Fibroblast of skin of abdomen (primary cell): ENCODE measurements around the gene DGKG.

Experiments
- DNase-seq: peaks from one replicate; pipeline ENCODE4 v3.0.0-alpha.2; 2013

The DGKG gene

GRCh38 chr3:186273586-186273985 is 88.4 kb downstream of the DGKG start:
- no peak for DNase-seq

GRCh38 chr3:186270701-186271100 is 91.3 kb downstream of the DGKG start:
- no peak for DNase-seq

- peak; percentile 31 for DNase-seq
Measured at GRCh38 chr3:186268616-186269448, 93.2 kb downstream of the DGKG start.

GRCh38 chr3:186267758-186268157 is 94.3 kb downstream of the DGKG start:
- no peak for DNase-seq

DNA sequence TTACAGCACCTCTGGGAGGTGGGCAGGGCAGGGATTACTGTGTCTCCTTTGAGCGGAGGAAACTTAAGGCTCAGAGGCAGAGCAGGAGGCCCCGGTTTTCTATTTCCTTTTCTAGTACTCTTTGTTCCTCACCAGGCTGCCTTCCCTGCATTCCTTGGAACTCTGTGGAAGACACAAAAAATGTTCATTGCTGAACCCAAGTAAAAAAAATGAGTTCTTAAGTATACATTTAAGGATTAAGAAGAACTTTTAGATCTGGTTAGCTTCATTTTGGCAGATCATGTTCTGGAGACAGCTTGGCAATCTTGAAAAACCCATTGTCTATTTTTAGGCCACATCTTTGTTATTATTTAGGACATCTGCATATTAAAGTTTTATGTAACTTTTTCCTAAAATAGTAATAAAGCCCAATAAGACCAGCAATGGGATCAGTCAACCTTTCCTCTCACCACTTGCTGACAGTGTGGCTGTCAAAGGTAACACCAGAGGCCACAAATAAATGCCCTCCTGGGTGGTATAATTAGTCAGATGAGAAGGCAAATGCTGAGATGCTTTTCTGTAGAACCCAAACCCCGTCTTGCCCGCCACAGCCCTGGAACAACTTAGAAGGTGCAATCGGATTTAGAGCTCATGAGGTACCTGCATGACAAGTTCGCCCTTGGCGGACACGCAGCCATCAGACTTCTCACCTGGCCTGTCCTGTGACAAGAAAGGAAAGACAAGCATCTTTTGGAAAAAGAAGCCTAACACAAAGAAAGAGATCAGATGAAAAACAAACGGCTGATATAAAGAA is 97.2 kb downstream of the DGKG start:
- no peak for DNase-seq

DNA sequence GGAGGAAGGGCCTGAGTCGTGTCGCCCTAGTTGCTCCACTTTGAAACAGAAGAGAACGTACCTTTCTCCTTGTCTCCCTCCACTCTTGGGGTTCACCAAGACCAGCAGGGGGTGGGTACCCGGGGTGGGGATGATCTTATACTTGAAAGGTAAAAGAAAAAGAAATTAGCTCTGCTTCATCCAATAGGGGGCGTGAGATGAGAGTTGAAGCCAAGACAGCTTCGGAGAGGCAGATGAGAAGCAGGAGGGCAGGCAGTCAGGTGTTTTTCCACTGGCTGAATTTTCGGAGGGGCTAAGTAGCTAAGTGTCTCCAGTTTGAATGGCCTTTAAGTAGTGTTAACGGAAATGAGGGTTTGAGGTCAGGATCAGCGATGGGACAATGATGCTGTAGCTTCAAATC is 100.4 kb downstream of the DGKG start:
- DNase-seq, result no peak

DNA sequence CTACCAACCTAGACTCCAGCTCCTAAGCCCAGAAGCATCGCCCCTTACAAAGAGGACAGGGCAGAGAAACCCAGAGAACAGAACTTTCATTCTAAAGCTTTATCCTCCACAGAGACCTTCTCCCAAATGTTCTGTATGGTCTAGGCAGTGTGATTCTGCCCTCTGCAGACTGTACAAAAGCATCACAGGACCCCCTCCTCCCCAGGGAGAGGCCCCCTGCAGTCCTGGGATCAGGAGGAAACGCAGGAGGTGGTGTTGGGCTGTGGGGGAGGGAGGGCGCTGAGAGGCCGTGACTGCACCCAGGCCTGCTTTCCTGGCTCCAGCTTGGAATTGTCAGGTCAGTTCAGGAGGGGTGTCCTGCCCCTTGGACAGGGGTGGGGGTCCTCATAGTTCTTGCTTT is 101.3 kb downstream of the DGKG start:
- no peak for DNase-seq

DNA sequence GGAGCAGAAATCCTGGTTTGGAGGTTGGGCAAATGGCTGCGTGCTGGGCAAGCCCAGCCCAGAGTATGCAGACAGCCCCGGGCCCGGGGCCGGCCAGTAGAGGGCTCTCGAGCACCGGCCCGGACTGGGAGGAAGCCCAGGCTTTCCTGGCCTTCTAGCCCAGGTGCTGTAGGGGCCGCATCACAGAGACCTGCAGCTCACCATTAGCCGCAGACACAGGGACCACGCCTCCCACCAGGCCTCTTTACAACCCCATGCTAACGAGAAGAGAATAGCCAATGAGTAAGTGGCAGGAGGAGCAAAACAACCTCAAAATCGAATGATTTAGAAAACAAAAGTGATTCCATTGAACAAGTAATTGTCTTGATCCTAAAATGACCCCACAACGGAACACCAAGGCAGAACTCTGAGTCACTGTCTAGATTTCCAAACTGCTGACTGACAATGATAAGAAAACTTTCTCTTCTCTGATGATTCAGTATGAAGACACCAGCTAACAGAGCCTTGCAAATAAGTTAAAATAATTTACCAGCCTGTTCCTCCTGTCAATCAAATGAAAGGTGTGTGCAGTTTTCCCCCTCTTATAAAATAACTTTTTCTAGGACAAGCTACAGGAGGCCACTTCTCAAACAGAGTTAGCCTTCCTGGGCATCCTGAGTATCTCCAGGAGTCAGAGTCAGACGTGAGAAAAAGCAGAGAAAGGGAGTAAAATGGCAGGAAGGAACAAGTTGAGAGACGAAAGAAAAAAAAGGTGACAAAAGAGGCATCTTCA is 102.2 kb downstream of the DGKG start:
- peak; percentile 52 for DNase-seq

- no peak for DNase-seq
Measured at GRCh38 chr3:186258968-186259367, 103.1 kb downstream of the DGKG start.

- no peak for DNase-seq
Measured at GRCh38 chr3:186257866-186258265, 104.2 kb downstream of the DGKG start.

DNA sequence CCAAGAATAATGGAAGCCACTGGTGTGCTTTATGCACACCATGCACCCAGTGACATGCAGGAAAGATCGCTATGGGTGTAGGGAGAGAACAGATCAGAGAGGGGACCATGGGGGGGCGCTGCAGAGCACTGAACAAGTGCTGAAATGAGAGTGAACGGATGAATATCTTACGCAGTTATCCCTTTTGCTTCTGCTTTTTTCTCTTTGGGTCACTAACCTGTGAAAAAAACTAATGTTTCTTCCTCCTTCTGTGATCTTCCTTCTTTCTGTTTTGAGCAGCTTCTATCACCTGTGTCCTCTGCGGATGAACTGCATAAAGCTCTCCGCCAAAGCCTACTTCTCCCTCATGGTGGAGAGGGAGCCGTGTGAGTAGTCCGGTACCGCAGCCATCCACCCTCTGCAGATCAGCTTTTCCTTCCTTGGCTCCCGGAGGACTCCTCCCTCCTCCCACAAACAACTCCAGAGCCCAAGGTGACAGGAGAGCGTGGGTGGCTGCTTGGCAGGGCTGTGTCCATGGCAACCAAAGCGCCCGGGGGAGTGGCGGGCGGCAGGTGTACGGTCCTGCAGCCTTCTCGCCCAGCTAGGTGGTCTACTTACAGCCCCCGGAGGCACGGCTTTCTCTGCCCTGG is 106.2 kb downstream of the DGKG start:
- no peak for DNase-seq

- DNase-seq, result no peak
Measured at GRCh38 chr3:186254676-186255650, 107.1 kb downstream of the DGKG start.

- DNase-seq, result peak; percentile 18
Measured at GRCh38 chr3:186251948-186252619, 110.0 kb downstream of the DGKG start.

DNA sequence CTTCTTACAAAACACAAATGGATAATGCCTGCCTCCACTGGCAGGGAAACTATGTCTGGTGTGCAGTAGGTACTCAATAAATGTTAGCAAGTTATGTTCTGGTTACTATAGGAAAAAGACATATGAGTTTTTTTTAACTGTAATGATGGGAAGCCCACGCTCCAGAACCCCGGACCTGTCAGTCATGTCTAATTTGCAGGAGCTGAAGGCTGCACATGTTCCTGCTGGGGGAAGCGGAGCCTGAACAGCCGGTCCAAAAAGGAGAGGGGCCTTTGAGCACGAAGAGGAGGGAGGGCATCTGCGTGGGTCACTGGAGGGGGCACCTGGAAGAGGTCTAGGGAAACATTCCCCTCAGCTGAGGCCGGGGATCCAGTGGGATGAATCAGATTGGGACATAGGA is 113.2 kb downstream of the DGKG start:
- DNase-seq, result no peak

DNA sequence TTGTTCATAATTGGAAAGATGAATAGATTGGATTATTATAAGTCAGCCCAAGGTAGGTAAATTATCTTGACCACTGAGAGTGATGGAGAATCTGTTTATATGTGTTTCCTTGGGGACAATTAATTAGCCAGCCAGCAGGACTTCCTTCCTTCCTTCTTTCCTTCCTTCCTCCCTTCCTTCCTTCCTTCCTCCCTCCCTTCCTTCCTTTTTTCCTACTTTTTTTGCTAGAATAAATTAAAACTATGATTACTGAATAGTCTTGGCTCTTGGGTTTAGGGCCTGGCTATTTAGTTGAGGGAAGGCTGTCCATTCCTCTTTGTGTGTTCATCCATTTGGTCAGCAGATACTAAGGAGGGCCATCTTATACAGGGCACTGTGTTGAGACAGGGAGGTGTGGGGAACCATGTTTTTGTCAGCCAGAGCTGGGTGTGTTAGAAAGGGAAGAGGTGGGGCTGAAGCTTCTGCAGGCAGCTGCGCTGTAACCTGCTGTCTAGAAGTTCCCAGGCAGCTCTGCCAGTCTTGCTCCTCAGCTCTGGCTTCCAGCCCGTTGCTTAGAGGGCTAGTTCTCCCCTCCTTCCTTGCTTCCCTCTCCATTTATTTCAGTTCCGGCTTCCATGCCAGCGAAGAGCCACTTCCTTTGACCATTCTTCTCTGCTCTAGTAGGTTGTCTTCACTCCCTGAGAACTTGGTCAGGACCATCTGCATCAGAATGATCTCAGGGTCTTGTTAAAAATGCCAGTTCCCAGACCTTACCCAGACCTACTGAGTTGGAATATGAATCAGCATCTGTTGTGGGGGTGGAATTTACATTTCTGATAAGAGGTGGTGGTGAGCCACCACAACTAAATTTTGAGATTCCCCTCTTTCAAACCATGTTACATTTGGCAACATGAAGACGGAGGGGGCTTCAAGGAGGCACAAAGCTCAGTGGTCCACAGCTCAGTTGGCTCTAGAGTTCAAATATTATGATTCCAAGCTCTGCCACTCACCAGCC is 113.9 kb downstream of the DGKG start:
- no peak for DNase-seq

- no peak for DNase-seq
Measured at GRCh38 chr3:186246941-186247340, 115.1 kb downstream of the DGKG start.

- DNase-seq, result no peak
Measured at GRCh38 chr3:186244016-186244415, 118.0 kb downstream of the DGKG start.

DNA sequence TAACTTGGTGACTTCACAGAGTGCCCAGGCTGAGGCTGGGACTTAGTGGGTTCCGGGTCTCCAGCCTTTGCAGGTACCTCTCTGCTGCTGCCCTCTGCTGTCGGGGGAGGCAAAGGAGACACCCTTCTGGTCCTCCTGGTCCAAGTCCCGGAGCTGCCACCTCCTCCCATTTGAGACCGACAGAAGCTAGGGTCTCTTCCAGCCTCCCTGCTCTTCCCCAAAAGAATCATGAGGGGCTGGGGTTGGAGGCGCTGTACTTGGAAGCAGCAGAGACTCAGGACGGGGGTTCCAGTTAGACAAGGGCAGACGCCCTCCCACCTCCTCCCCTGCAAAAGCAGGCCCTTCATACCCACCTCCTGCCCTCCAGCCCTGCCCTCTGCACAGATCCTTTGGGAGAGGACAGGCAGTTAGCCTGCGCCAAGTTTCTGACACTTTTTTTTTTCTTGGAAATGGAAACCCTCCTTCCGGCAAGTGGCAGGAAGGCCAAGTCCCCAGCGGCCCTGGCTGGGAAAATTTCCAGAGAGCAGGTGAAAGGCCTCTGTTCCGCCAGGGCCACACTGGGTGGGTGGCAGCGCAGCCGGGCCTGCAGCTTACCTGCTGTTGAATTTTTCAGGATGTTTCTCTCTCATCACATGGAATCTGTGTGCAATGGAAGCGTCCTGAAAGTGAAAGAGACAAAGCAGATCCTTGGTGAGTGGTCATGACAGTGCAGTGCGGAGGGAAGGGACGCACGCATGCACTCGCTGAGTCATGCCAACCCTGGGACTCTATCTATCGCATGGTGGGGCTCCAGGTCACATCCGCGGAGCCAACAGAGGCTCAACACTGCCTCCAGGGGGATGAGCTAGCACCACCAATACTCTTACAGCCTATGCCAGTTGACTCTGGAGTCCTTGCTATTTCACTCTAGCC is 119.9 kb downstream of the DGKG start:
- peak; percentile 49 for DNase-seq
